Fibroblast of lung (primary cell): ENCODE results near the gene MYBPC2.

ENCODE experiments used
- CTCF ChIP-seq, 2 donors: IDR thresholded peaks in 1 of 2; conservative IDR thresholded peaks in 1 of 2; 1 replicate in 1 of 2; 2 replicates in 1 of 2; pipeline ENCODE4 v1.5.1; 2011 to 2012; ENCODE audit warnings: low read length in 2 of 2, control low read depth in 1 of 2, inconsistent platforms in 1 of 2, low read depth in 1 of 2, mild to moderate bottlenecking in 1 of 2
- EZH2 ChIP-seq: IDR thresholded peaks from 2 replicates; pipeline ENCODE4 v1.5.1; 2012; ENCODE audit warnings: low read length, control low read depth, mild to moderate bottlenecking; ENCODE audit errors: missing control alignments

GRCh38 chr19:50510700-50511068 lies 78.0 kb downstream of the MYBPC2 start:
- no peak for TF ChIP-seq CTCF (conservative IDR thresholded peaks at IDR 0.05 in 1 of 2, IDR thresholded peaks at IDR 0.05 in 1 of 2; ENCODE audit: low read depth in 1 of 2, low read length in 2 of 2)
- no peak for TF ChIP-seq EZH2
